ENCODE data around the gene COX4I1.

The COX4I1 gene

DNA sequence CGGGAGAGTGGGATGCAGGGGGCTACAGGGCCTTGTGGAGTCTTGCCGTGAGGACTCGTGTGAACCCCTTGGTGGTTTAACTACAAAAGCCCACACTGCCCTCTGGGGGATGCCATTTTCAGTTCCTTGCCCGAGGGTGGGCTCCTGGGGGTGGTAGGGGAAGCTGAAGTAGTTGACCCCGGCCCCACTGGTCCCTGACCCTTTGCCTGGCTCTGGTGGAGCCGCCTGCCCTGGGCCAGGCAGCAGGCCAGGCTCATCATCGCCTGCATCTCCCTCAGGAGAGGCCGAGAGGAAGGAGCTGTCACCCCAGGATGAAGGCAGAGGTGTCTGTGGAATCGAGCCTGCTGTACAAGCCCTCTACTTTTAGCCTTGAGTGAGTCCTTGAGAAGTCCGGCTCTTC lies 10.2 kb downstream of the COX4I1 start:
- Histone ChIP-seq H3K9me3 (ENCODE audit: severe bottlenecking) (no peaks in the 10 kb centered on the region), H3K27me3 (ENCODE audit: insufficient read depth, poor library complexity, severe bottlenecking) (peaks cover 33% of the 10 kb centered on the region), H3K4me3 (ENCODE audit: severe bottlenecking) (no peak overlapping the region), H3K27ac (ENCODE audit: poor library complexity, severe bottlenecking) (no peak overlapping the region), H3K36me3 (ENCODE audit: low read depth) (peaks cover 26% of the 10 kb centered on the region), H3K4me1 (ENCODE audit: insufficient read depth, poor library complexity, severe bottlenecking) (no peaks in the 10 kb centered on the region)
- ATAC-seq (ENCODE audit: low read depth), result peak; percentile 10; the same call in 1 of the 3 replicates
- DNase-seq (ENCODE audit: low spot score), result no peak
- TF ChIP-seq, protein P1, sequence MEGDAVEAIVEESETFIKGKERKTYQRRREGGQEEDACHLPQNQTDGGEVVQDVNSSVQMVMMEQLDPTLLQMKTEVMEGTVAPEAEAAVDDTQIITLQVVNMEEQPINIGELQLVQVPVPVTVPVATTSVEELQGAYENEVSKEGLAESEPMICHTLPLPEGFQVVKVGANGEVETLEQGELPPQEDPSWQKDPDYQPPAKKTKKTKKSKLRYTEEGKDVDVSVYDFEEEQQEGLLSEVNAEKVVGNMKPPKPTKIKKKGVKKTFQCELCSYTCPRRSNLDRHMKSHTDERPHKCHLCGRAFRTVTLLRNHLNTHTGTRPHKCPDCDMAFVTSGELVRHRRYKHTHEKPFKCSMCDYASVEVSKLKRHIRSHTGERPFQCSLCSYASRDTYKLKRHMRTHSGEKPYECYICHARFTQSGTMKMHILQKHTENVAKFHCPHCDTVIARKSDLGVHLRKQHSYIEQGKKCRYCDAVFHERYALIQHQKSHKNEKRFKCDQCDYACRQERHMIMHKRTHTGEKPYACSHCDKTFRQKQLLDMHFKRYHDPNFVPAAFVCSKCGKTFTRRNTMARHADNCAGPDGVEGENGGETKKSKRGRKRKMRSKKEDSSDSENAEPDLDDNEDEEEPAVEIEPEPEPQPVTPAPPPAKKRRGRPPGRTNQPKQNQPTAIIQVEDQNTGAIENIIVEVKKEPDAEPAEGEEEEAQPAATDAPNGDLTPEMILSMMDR (IDR thresholded peaks at IDR 0.05; ENCODE audit: poor library complexity, severe bottlenecking), result no peak

- ATAC-seq (ENCODE audit: low read depth), result no peak
- DNase-seq (ENCODE audit: low spot score), result no peak
- no peaks in the 10 kb centered on the region for H3K9me3 ChIP-seq (ENCODE audit: severe bottlenecking)
- no peak overlapping the region for H3K27ac ChIP-seq (ENCODE audit: poor library complexity, severe bottlenecking)
- H3K4me1 ChIP-seq (ENCODE audit: insufficient read depth, poor library complexity, severe bottlenecking), result no peaks in the 10 kb centered on the region
- no peak overlapping the region for H3K4me3 ChIP-seq (ENCODE audit: severe bottlenecking)
- peaks cover 20% of the 10 kb centered on the region for H3K36me3 ChIP-seq (ENCODE audit: low read depth)
- peaks cover 33% of the 10 kb centered on the region for H3K27me3 ChIP-seq (ENCODE audit: insufficient read depth, poor library complexity, severe bottlenecking)
- TF ChIP-seq, protein P1 (IDR thresholded peaks at IDR 0.05; ENCODE audit: poor library complexity, severe bottlenecking), result no peak
Measured at GRCh38 chr16:85810097-85810741, 10.7 kb downstream of the COX4I1 start.

GRCh38 chr16:85810742-85811115 lies 11.2 kb downstream of the COX4I1 start:
- no peaks in the 10 kb centered on the region for H3K4me1 ChIP-seq (ENCODE audit: insufficient read depth, poor library complexity, severe bottlenecking)
- TF ChIP-seq, protein P1 (IDR thresholded peaks at IDR 0.05; ENCODE audit: poor library complexity, severe bottlenecking), result no peak
- no peak overlapping the region for H3K27ac ChIP-seq (ENCODE audit: poor library complexity, severe bottlenecking)
- H3K4me3 ChIP-seq (ENCODE audit: severe bottlenecking), result no peak overlapping the region
- no peak for ATAC-seq (ENCODE audit: low read depth)
- peaks cover 15% of the 10 kb centered on the region for H3K36me3 ChIP-seq (ENCODE audit: low read depth)
- no peak for DNase-seq (ENCODE audit: low spot score)
- peaks cover 33% of the 10 kb centered on the region for H3K27me3 ChIP-seq (ENCODE audit: insufficient read depth, poor library complexity, severe bottlenecking)
- no peaks in the 10 kb centered on the region for H3K9me3 ChIP-seq (ENCODE audit: severe bottlenecking)

DNA sequence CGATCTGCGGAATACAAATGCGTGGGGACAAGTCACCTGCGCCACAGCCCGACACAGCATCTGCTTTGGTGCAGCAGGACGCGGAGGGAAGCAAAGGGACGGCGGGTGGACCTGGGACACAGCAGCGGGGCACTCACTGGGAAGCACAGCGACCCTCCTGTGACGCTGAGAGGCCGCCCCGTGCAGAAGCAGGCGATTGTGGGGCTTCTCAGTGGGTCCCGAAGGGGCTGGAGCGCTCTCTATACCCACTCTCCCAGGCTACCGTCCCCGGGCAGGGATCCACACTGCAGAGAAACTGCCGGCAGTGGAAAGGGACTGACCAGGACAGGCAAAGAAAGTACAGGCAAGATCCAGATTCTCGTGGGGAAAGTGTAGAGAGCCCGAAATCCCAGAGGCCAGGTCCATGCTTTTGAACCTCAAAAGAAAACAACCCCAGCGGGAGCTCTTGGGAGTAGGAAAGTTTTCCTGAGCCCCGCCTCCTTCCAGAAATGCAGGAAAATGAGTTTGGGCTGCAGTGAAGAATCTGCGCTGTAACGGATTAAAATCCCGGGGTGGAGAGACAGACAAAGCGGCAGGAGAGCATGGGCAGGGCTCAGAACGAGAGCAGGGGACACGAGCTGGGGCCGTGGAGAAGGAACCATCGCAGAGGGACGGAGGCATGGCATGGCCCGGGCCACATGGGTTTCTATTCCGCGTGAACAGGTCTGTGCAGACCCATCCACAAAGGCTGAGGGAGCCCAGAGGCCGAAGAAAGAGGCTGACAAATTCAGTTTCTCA lies 12.7 kb downstream of the COX4I1 start:
- no peak overlapping the region for H3K27ac ChIP-seq (ENCODE audit: poor library complexity, severe bottlenecking)
- H3K36me3 ChIP-seq (ENCODE audit: low read depth), result peaks cover under 1% of the 10 kb centered on the region; the same call in 1 of the 2 replicates
- DNase-seq (ENCODE audit: low spot score), result no peak
- no peaks in the 10 kb centered on the region for H3K9me3 ChIP-seq (ENCODE audit: severe bottlenecking)
- no peak overlapping the region for H3K4me3 ChIP-seq (ENCODE audit: severe bottlenecking)
- no peaks in the 10 kb centered on the region for H3K4me1 ChIP-seq (ENCODE audit: insufficient read depth, poor library complexity, severe bottlenecking)
- TF ChIP-seq, protein P1 (IDR thresholded peaks at IDR 0.05; ENCODE audit: poor library complexity, severe bottlenecking), result no peak
- peaks cover 33% of the 10 kb centered on the region for H3K27me3 ChIP-seq (ENCODE audit: insufficient read depth, poor library complexity, severe bottlenecking)
- no peak; the same call in 2 of the 3 replicates for ATAC-seq (ENCODE audit: low read depth)

Measured in RWPE2 (cell line).